Measurements from ENCODE around the gene NKX6-1.
A peak's percentile ranks its signal among the peaks of the same experiment; 100 is the strongest.

Gene NKX6-1

DNA sequence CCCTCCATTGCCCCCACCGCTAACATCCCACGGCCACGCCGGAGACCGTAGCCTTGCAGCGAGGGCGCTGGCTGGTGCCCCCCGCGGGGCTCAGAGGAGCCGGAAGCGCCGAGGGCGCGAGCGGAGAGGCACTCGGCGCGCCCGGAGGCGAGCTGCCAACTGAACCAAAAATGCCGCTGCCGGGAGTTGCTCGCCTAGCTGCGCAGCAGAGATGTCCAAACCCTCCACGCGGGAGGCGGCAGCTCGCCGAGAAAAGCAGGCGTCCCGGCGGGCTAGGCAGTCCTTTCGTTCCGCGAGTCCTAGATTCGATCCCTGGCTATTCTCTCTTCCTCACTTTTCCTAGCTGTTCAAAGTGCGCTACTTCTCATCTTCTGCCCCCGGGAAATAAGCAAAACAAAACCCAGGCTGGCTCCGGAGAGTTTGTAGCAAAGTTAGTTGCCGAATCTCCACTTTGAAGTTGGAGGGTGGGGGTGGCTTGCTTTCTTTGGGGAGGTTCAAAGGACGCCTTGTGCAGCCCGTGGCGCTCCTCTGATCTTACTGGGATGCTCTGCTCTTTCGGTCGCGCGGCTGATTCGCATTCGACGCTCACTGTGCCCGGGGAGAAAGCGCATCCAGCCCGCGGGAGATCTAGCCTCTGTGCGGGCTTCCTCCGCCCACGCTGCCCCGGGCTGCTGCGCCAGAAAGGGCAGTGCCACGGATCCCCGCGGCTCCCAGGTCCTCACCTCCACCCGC lies 723 bp downstream of the NKX6-1 start:
- Histone ChIP-seq H3K36me3 (ENCODE audit: control insufficient read depth, insufficient read depth, low read length) (no peaks in the 10 kb centered on the region), H3K4me1 (ENCODE audit: control insufficient read depth, insufficient read depth, low read length) (peaks cover 14% of the 10 kb centered on the region), H3K27ac (ENCODE audit: low read length) (no peak overlapping the region), H3K27me3 (ENCODE audit: control insufficient read depth, insufficient read depth, low read length) (peaks cover 77% of the 10 kb centered on the region), H3K4me3 (ENCODE audit: low read length) (peak overlapping the region; percentile 45; the same call in 1 of the 2 replicates), H3K9me3 (ENCODE audit: control insufficient read depth, insufficient read depth, low read length) (no peaks in the 10 kb centered on the region)
- no CpG with 5 or more reads among the region's 63 CpGs for WGBS (ENCODE audit: insufficient coverage, insufficient read length)
- DNase-seq (ENCODE audit: low read depth, low spot score): no peak

DNA sequence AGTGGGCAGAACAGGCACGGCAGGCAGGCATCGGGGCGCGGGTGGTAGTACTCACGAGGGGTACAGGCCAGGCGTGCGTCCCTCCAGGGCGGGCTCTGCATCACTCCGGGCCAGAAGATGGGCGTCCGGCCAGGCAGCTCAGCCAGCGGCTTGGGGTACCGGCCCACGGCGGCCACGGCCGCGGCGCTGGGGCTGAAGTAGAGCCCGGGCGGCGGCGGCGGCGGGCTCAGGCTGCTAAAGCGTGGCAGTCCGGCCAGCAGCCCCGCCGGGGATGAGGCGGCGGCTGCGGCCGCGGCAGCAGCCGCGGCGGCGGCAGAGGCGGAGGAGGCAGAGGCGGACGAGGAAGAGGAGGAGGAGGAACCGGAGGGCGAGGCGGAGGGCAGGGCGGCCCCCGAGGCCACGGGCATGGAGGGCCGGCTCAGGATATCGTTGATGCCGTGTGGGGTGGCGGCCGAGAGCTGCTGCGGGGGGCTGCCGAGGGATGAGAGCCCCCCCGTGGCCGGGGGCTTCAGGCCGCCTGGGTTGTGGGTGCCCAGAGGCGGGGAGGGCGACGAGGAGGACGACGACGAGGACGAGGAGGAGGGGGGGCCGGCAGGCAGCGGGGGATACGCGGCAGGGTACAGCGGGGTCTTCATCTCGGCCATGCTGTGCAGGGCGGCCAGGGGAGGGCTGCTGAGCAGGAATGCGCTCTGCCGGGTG lies 1.4 kb downstream of the NKX6-1 start:
- WGBS (ENCODE audit: insufficient coverage, insufficient read length): no CpG with 5 or more reads among the region's 73 CpGs
- no peaks in the 10 kb centered on the region for H3K36me3 ChIP-seq (ENCODE audit: control insufficient read depth, insufficient read depth, low read length)
- no peaks in the 10 kb centered on the region for H3K9me3 ChIP-seq (ENCODE audit: control insufficient read depth, insufficient read depth, low read length)
- DNase-seq (ENCODE audit: low read depth, low spot score): no peak
- no peak overlapping the region for H3K27ac ChIP-seq (ENCODE audit: low read length)
- H3K4me1 ChIP-seq (ENCODE audit: control insufficient read depth, insufficient read depth, low read length): peaks cover 14% of the 10 kb centered on the region
- H3K4me3 ChIP-seq (ENCODE audit: low read length): peak overlapping the region; percentile 45; the same call in 1 of the 2 replicates
- peaks cover 76% of the 10 kb centered on the region for H3K27me3 ChIP-seq (ENCODE audit: control insufficient read depth, insufficient read depth, low read length)

- WGBS (ENCODE audit: insufficient coverage, insufficient read length): no CpG with 5 or more reads among the region's 53 CpGs
- Histone ChIP-seq H3K9me3 (ENCODE audit: control insufficient read depth, insufficient read depth, low read length) (no peaks in the 10 kb centered on the region), H3K36me3 (ENCODE audit: control insufficient read depth, insufficient read depth, low read length) (no peaks in the 10 kb centered on the region), H3K4me1 (ENCODE audit: control insufficient read depth, insufficient read depth, low read length) (peaks cover 12% of the 10 kb centered on the region), H3K27ac (ENCODE audit: low read length) (no peak overlapping the region), H3K4me3 (ENCODE audit: low read length) (peak overlapping the region; percentile 2; the same call in 1 of the 2 replicates), H3K27me3 (ENCODE audit: control insufficient read depth, insufficient read depth, low read length) (peaks cover 74% of the 10 kb centered on the region)
- DNase-seq (ENCODE audit: low read depth, low spot score): no peak
Measured at GRCh38 chr4:84496706-84497503, 2.2 kb downstream of the NKX6-1 start.

DNA sequence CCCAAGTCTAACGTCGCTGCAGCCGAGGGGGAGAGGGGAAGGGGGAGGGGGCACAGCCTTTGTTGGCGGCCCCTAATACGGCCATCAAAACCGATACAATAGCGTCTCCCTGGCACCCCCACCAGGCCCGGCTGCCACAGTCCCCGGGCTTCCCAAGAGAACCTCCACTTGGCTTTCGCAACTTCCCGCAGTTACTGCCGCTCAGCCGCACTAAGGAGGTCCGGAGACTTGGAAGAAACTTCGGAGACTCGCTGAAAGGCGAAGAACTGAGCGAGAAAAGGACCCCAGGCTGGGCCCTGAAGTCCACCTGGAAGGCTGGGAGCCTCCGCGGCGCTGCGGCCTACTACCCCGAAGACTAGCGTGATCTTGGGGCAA lies 2.8 kb downstream of the NKX6-1 start:
- Histone ChIP-seq H3K27me3 (ENCODE audit: control insufficient read depth, insufficient read depth, low read length) (peaks cover 72% of the 10 kb centered on the region), H3K36me3 (ENCODE audit: control insufficient read depth, insufficient read depth, low read length) (no peaks in the 10 kb centered on the region), H3K4me1 (ENCODE audit: control insufficient read depth, insufficient read depth, low read length) (peaks cover 9% of the 10 kb centered on the region; the same call in 1 of the 2 replicates), H3K4me3 (ENCODE audit: low read length) (peak overlapping the region; percentile 2; the same call in 1 of the 2 replicates), H3K27ac (ENCODE audit: low read length) (no peak overlapping the region), H3K9me3 (ENCODE audit: control insufficient read depth, insufficient read depth, low read length) (no peaks in the 10 kb centered on the region)
- WGBS (ENCODE audit: insufficient coverage, insufficient read length): no CpG with 5 or more reads among the region's 24 CpGs
- no peak for DNase-seq (ENCODE audit: low read depth, low spot score)

GRCh38 chr4:84495794-84496261 lies 3.3 kb downstream of the NKX6-1 start:
- no CpG with 5 or more reads among the region's 23 CpGs for WGBS (ENCODE audit: insufficient coverage, insufficient read length)
- H3K9me3 ChIP-seq (ENCODE audit: control insufficient read depth, insufficient read depth, low read length): no peaks in the 10 kb centered on the region
- H3K27ac ChIP-seq (ENCODE audit: low read length): no peak overlapping the region
- H3K4me1 ChIP-seq (ENCODE audit: control insufficient read depth, insufficient read depth, low read length): peaks cover 9% of the 10 kb centered on the region; the same call in 1 of the 2 replicates
- no peak for DNase-seq (ENCODE audit: low read depth, low spot score)
- H3K27me3 ChIP-seq (ENCODE audit: control insufficient read depth, insufficient read depth, low read length): peaks cover 70% of the 10 kb centered on the region
- no peaks in the 10 kb centered on the region for H3K36me3 ChIP-seq (ENCODE audit: control insufficient read depth, insufficient read depth, low read length)
- H3K4me3 ChIP-seq (ENCODE audit: low read length): no peak overlapping the region

GRCh38 chr4:84495118-84495793 lies 3.8 kb downstream of the NKX6-1 start:
- Histone ChIP-seq H3K9me3 (ENCODE audit: control insufficient read depth, insufficient read depth, low read length) (no peaks in the 10 kb centered on the region), H3K27me3 (ENCODE audit: control insufficient read depth, insufficient read depth, low read length) (peaks cover 67% of the 10 kb centered on the region), H3K4me1 (ENCODE audit: control insufficient read depth, insufficient read depth, low read length) (peaks cover 9% of the 10 kb centered on the region; the same call in 1 of the 2 replicates), H3K4me3 (ENCODE audit: low read length) (no peak overlapping the region), H3K36me3 (ENCODE audit: control insufficient read depth, insufficient read depth, low read length) (no peaks in the 10 kb centered on the region), H3K27ac (ENCODE audit: low read length) (no peak overlapping the region)
- WGBS (ENCODE audit: insufficient coverage, insufficient read length): no CpG with 5 or more reads among the region's 21 CpGs
- DNase-seq (ENCODE audit: low read depth, low spot score): no peak

- H3K27ac ChIP-seq (ENCODE audit: low read length): no peak overlapping the region
- peaks cover 9% of the 10 kb centered on the region; the same call in 1 of the 2 replicates for H3K4me1 ChIP-seq (ENCODE audit: control insufficient read depth, insufficient read depth, low read length)
- no peak for DNase-seq (ENCODE audit: low read depth, low spot score)
- no CpG with 5 or more reads among the region's 2 CpGs for WGBS (ENCODE audit: insufficient coverage, insufficient read length)
- no peak overlapping the region for H3K4me3 ChIP-seq (ENCODE audit: low read length)
- H3K9me3 ChIP-seq (ENCODE audit: control insufficient read depth, insufficient read depth, low read length): no peaks in the 10 kb centered on the region
- no peaks in the 10 kb centered on the region for H3K36me3 ChIP-seq (ENCODE audit: control insufficient read depth, insufficient read depth, low read length)
- peaks cover 71% of the 10 kb centered on the region for H3K27me3 ChIP-seq (ENCODE audit: control insufficient read depth, insufficient read depth, low read length)
Measured at GRCh38 chr4:84494531-84494930, 4.6 kb downstream of the NKX6-1 start.

- Histone ChIP-seq H3K9me3 (ENCODE audit: control insufficient read depth, insufficient read depth, low read length) (no peaks in the 10 kb centered on the region), H3K4me1 (ENCODE audit: control insufficient read depth, insufficient read depth, low read length) (peaks cover 9% of the 10 kb centered on the region; the same call in 1 of the 2 replicates), H3K27me3 (ENCODE audit: control insufficient read depth, insufficient read depth, low read length) (peaks cover 76% of the 10 kb centered on the region), H3K4me3 (ENCODE audit: low read length) (no peak overlapping the region), H3K36me3 (ENCODE audit: control insufficient read depth, insufficient read depth, low read length) (no peaks in the 10 kb centered on the region), H3K27ac (ENCODE audit: low read length) (no peak overlapping the region)
- no CpG with 5 or more reads among the region's 2 CpGs for WGBS (ENCODE audit: insufficient coverage, insufficient read length)
- no peak for DNase-seq (ENCODE audit: low read depth, low spot score)
Measured at GRCh38 chr4:84494076-84494475, 5.0 kb downstream of the NKX6-1 start.

DNA sequence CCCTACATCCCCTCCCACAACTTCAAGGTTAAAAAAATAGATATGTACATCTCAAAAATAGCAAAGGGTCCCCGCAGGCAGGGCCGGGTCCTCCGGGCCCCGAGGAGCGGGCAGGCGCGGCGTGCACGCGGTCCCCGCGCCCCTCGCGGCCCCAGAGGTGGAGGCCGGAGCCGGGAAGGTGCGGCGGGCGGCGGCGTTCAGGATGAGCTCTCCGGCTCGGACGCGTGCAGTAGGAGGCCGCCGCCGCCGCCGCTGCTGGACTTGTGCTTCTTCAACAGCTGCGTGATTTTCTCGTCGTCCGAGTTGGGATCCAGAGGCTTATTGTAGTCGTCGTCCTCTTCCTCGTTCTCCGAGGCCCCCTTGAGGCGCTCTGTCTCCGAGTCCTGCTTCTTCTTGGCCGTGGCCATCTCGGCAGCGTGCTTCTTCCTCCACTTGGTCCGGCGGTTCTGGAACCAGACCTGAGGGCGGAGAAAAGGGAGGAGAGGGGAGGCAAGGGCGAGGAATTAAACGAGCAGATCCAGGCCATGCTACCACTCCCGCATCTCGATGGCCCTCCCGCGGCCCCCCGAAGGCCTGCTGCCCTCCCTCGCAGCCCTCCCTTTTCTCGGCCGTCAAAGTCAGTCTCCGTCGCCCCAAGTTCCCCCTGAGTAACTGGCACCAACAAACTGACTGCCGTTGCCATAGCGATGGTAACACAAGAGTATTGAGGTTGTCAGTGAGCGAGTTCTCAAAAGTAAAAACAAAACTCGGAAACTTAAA lies 5.8 kb downstream of the NKX6-1 start:
- H3K4me3 ChIP-seq (ENCODE audit: low read length): peak overlapping the region; percentile 18; the same call in 1 of the 2 replicates
- WGBS (ENCODE audit: insufficient coverage, insufficient read length): no CpG with 5 or more reads among the region's 62 CpGs

More for the DNA sequence above, 5.8 kb downstream of the NKX6-1 start:
- Histone ChIP-seq H3K4me1 (ENCODE audit: control insufficient read depth, insufficient read depth, low read length) (peaks cover 9% of the 10 kb centered on the region; the same call in 1 of the 2 replicates), H3K9me3 (ENCODE audit: control insufficient read depth, insufficient read depth, low read length) (no peaks in the 10 kb centered on the region), H3K27ac (ENCODE audit: low read length) (no peak overlapping the region), H3K36me3 (ENCODE audit: control insufficient read depth, insufficient read depth, low read length) (no peaks in the 10 kb centered on the region), H3K27me3 (ENCODE audit: control insufficient read depth, insufficient read depth, low read length) (peaks cover 76% of the 10 kb centered on the region)
- DNase-seq (ENCODE audit: low read depth, low spot score): no peak
